NB4 (cell line): ENCODE measurements around the gene SMC5.

Source experiments
- CTCF ChIP-seq: IDR thresholded peaks from one replicate; pipeline ENCODE4 v1.5.1; 2012; ENCODE audit warnings: low read depth, low read length
- POLR2A ChIP-seq: IDR thresholded peaks from 2 replicates; pipeline ENCODE4 v1.6.1; 2011; ENCODE audit warnings: mild to moderate bottlenecking; ENCODE audit not compliant: insufficient read length; ENCODE audit errors: extremely low read depth

- TF ChIP-seq CTCF (no peak), POLR2A (no peak)
Observed at GRCh38 chr9:70218767-70219166, 40.0 kb upstream of the SMC5 start.
